Neural cell (in vitro differentiated cells): ENCODE data around the gene RNPEP. TPM values are rescaled to one million over a fixed set of nuclear protein-coding genes. Genes with fewer than 3 reads are reported as not detected.

Experiments used
- H2AFZ ChIP-seq: fragments of 200-600, 300-800 bp; sonication (generic), shearing (Covaris generic); 2 replicates; pipeline ENCODE4 v1.6.0; 2014; ENCODE audit warnings: low read depth, mild to moderate bottlenecking, antibody characterized with exemption, low read length, moderate library complexity
- H3F3A ChIP-seq: fragments of 200-600 bp; shearing (Covaris generic); 2 replicates; pipeline ENCODE4 v1.6.1; 2016; ENCODE audit warnings: mild to moderate bottlenecking, moderate library complexity, mixed read lengths, antibody characterized with exemption, low read length; ENCODE audit not compliant: insufficient read depth, poor library complexity, severe bottlenecking
- H3K27ac ChIP-seq: fragments of 200-600, 300-800 bp; sonication (generic), shearing (Covaris generic); 2 replicates; pipeline ENCODE4 v1.5.1; 2014; ENCODE audit warnings: mild to moderate bottlenecking, low read length, moderate library complexity
- H3K27me3 ChIP-seq: fragments of 300-800, 200-600 bp; sonication (generic), shearing (Covaris generic); 2 replicates; pipeline ENCODE4 v1.6.0; 2014; ENCODE audit warnings: mild to moderate bottlenecking, low read depth, low read length, moderate library complexity; ENCODE audit not compliant: insufficient read depth
- H3K36me3 ChIP-seq: fragments of 300-800, 200-600 bp; sonication (generic), shearing (Covaris generic); 2 replicates; pipeline ENCODE4 v1.5.1; 2014; ENCODE audit warnings: mild to moderate bottlenecking, antibody characterized with exemption, low read length, moderate library complexity; ENCODE audit not compliant: insufficient read depth
- H3K4me2 ChIP-seq: fragments of 300-800, 200-600 bp; sonication (generic), shearing (Covaris generic); 2 replicates; pipeline ENCODE4 v1.6.0; 2014; ENCODE audit warnings: mild to moderate bottlenecking, low read length
- H3K4me3 ChIP-seq: fragments of 300-800, 200-600 bp; sonication (generic), shearing (Covaris generic); 2 replicates; pipeline ENCODE4 v1.5.1; 2014; ENCODE audit warnings: mild to moderate bottlenecking, low read length, moderate library complexity
- H3K79me2 ChIP-seq: fragments of 200-600 bp; shearing (Covaris generic); replicated peaks from 2 replicates; pipeline ENCODE4 v1.6.0; 2014; ENCODE audit warnings: mild to moderate bottlenecking, low read length, moderate library complexity; ENCODE audit not compliant: insufficient read depth
- H3K9ac ChIP-seq: fragments of 300-800, 200-600 bp; sonication (generic), shearing (Covaris generic); 2 replicates; pipeline ENCODE4 v1.6.1; 2016; ENCODE audit warnings: mild to moderate bottlenecking, low read length, mixed read lengths
- H3K9me2 ChIP-seq: fragments of 200-600 bp; shearing (Covaris generic); 2 replicates; pipeline ENCODE4 v1.6.1; 2016; ENCODE audit warnings: mild to moderate bottlenecking, low read length, mixed read lengths; ENCODE audit not compliant: insufficient read depth
- H3K9me3 ChIP-seq: fragments of 200-600, 300-800 bp; sonication (generic), shearing (Covaris generic); 2 replicates; pipeline ENCODE4 v1.6.1; 2016; ENCODE audit warnings: mild to moderate bottlenecking, mixed run types, low read length, moderate library complexity, mixed read lengths
- H4K20me1 ChIP-seq: fragments of 200-600 bp; shearing (Covaris generic); 2 replicates; pipeline ENCODE4 v1.6.1; 2016; ENCODE audit warnings: mild to moderate bottlenecking, mixed run types; ENCODE audit not compliant: insufficient read depth
- CTCF ChIP-seq: fragments of 450-650 bp; IDR thresholded peaks from 2 replicates; pipeline ENCODE4 v1.5.1; 2014; ENCODE audit warnings: antibody characterized with exemption, mild to moderate bottlenecking, moderate library complexity; ENCODE audit not compliant: poor library complexity, severe bottlenecking
- EP300 ChIP-seq: fragments of 450-650 bp; conservative IDR thresholded peaks from 2 replicates; pipeline ENCODE4 v1.6.1; 2014; ENCODE audit warnings: antibody characterized with exemption, mild to moderate bottlenecking, moderate library complexity; ENCODE audit not compliant: poor library complexity, severe bottlenecking
- EZH2 ChIP-seq: fragments of 200-600, 300-800 bp; shearing (Covaris generic), sonication (generic); IDR thresholded peaks from 2 replicates; pipeline ENCODE4 v1.6.1; 2014; ENCODE audit warnings: antibody characterized with exemption, low read length, borderline replicate concordance, mild to moderate bottlenecking; ENCODE audit not compliant: insufficient read depth, poor library complexity, severe bottlenecking
- MXI1 ChIP-seq: fragments of 450-650 bp; conservative IDR thresholded peaks from 2 replicates; pipeline ENCODE4 v1.6.1; 2014; ENCODE audit warnings: antibody characterized with exemption, mild to moderate bottlenecking; ENCODE audit not compliant: poor library complexity, severe bottlenecking
- POLR2AphosphoS5 ChIP-seq: IDR thresholded peaks from 2 replicates; pipeline ENCODE4 v1.6.1; 2012
- RAD21 ChIP-seq: fragments of 450-650 bp; conservative IDR thresholded peaks from 2 replicates; pipeline ENCODE4 v1.6.1; 2014; ENCODE audit warnings: antibody characterized with exemption, mild to moderate bottlenecking, moderate library complexity
- REST ChIP-seq: IDR thresholded peaks from 2 replicates; pipeline ENCODE4 v1.6.1; 2012; ENCODE audit warnings: borderline replicate concordance
- SMC3 ChIP-seq: fragments of 450-650 bp; conservative IDR thresholded peaks from 2 replicates; pipeline ENCODE4 v1.6.1; 2014; ENCODE audit warnings: antibody characterized with exemption, mild to moderate bottlenecking, moderate library complexity; ENCODE audit not compliant: poor library complexity
- TAF1 ChIP-seq: IDR thresholded peaks from 2 replicates; pipeline ENCODE4 v1.6.1; 2012; ENCODE audit warnings: low read depth
- polyA plus RNA-seq: library from polyadenylated mRNA; depleted of rRNA; stranded (reverse); fragments of >200 nt; gene quantifications from 2 replicates; pipeline ENCODE4 v1.2.3, GENCODE V29; 2014

The RNPEP gene
- polyA plus RNA-seq, 1 donor from 2014 or later = 33.1 TPM

DNA sequence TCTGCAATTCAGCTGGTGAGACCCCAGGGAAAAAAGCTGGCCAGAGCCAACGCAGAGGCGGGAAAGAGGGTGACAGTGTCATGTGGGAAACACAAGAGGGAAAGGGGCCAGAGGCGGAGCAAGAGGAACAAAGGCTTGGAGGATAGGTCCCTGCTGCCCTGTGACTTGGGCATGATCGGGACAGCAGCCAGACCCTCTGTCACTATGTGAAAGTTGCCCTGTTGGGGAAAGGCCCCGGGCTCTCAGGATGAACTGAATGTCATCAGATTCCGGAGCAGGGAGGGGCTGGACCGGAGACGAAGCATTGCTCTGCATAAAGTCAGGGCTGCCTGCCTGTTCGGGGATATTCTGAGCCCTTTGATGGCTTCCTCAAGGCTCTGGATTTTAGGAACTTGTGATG, 22.3 kb downstream of the RNPEP start:
- H3K36me3 ChIP-seq = no peaks in the 10 kb centered on the region
- H3K9ac ChIP-seq = no peak overlapping the region
- H3K4me3 ChIP-seq = no peak overlapping the region
- no peaks in the 10 kb centered on the region for H3K79me2 ChIP-seq
- no peaks in the 10 kb centered on the region for H4K20me1 ChIP-seq
- no peaks in the 10 kb centered on the region for H3K9me2 ChIP-seq
- no peaks in the 10 kb centered on the region for H3F3A ChIP-seq
- no peaks in the 10 kb centered on the region for H3K9me3 ChIP-seq
- H2AFZ ChIP-seq = no peak overlapping the region
- no peak overlapping the region for H3K4me2 ChIP-seq
- no peak for TF ChIP-seq POLR2AphosphoS5
- no peak for TF ChIP-seq EP300
- no peak for TF ChIP-seq CTCF
- no peak for TF ChIP-seq TAF1
- no peak for TF ChIP-seq SMC3
- no peak for TF ChIP-seq RAD21
- no peak for TF ChIP-seq EZH2
- no peak for TF ChIP-seq MXI1
- no peak for TF ChIP-seq REST
- H3K27ac ChIP-seq = no peak overlapping the region
- no peaks in the 10 kb centered on the region for H3K27me3 ChIP-seq

- Histone ChIP-seq H3K4me2 (no peak overlapping the region), H3K27me3 (no peaks in the 10 kb centered on the region), H3K9ac (no peak overlapping the region), H3K36me3 (no peaks in the 10 kb centered on the region), H3F3A (no peaks in the 10 kb centered on the region), H3K9me2 (no peaks in the 10 kb centered on the region), H3K79me2 (no peaks in the 10 kb centered on the region), H4K20me1 (no peaks in the 10 kb centered on the region), H3K9me3 (no peaks in the 10 kb centered on the region), H2AFZ (no peak overlapping the region), H3K27ac (no peak overlapping the region), H3K4me3 (no peak overlapping the region)
- no peak for TF ChIP-seq REST
Observed at GRCh38 chr1:202005958-202006357, 23.5 kb downstream of the RNPEP start.
